MM.1S (cell line): ENCODE measurements around the gene ARHGEF11.

Experiments used
- DNase-seq: peaks from one replicate; pipeline ENCODE4 v3.0.0-alpha.2; 2015
- H2AFZ ChIP-seq: fragments of 300-600 bp; sonication (generic); 2 replicates; pipeline ENCODE4 v1.6.0; 2016; ENCODE audit warnings: antibody characterized with exemption, low read length
- H3F3A ChIP-seq: fragments of 300-600 bp; sonication (generic); 2 replicates; pipeline ENCODE4 v1.6.1; 2016; ENCODE audit warnings: mild to moderate bottlenecking, antibody characterized with exemption, low read length, moderate library complexity, mixed read lengths; ENCODE audit not compliant: insufficient read depth
- H3K27ac ChIP-seq: fragments of 300-600 bp; sonication (generic); 2 replicates; pipeline ENCODE4 v1.5.1; 2016; ENCODE audit warnings: mild to moderate bottlenecking, low read length
- H3K27me3 ChIP-seq: fragments of 300-600 bp; sonication (generic); replicated peaks from 2 replicates; pipeline ENCODE4 v1.6.0; 2016; ENCODE audit warnings: low read length; ENCODE audit not compliant: insufficient read depth
- H3K36me3 ChIP-seq: fragments of 300-600 bp; sonication (generic); replicated peaks from 2 replicates; pipeline ENCODE4 v1.6.1; 2016; ENCODE audit warnings: mild to moderate bottlenecking, low read length, mixed read lengths; ENCODE audit not compliant: insufficient read depth
- H3K4me1 ChIP-seq: fragments of 300-600 bp; sonication (generic); 2 replicates; pipeline ENCODE4 v1.6.1; 2016; ENCODE audit warnings: low read length, mixed read lengths
- H3K4me2 ChIP-seq: fragments of 300-600 bp; sonication (generic); 2 replicates; pipeline ENCODE4 v1.6.0; 2016; ENCODE audit warnings: low read depth, low read length
- H3K4me3 ChIP-seq: fragments of 300-600 bp; sonication (generic); 2 replicates; pipeline ENCODE4 v1.5.1; 2016; ENCODE audit warnings: low read length, mixed read lengths
- H3K79me2 ChIP-seq: fragments of 300-600 bp; sonication (generic); 2 replicates; pipeline ENCODE4 v1.6.1; 2016; ENCODE audit warnings: mixed run types, low read length, mixed read lengths
- H3K9ac ChIP-seq: fragments of 300-600 bp; sonication (generic); 2 replicates; pipeline ENCODE4 v1.6.1; 2016; ENCODE audit warnings: low read length, mixed read lengths
- H3K9me2 ChIP-seq: fragments of 300-600 bp; sonication (generic); replicated peaks from 2 replicates; pipeline ENCODE4 v1.6.1; 2016; ENCODE audit warnings: mild to moderate bottlenecking, low read length, mixed read lengths; ENCODE audit not compliant: insufficient read depth
- H3K9me3 ChIP-seq: fragments of 300-600 bp; sonication (generic); replicated peaks from 2 replicates; pipeline ENCODE4 v1.6.1; 2016; ENCODE audit warnings: mild to moderate bottlenecking, low read length, mixed read lengths; ENCODE audit not compliant: insufficient read depth
- H4K20me1 ChIP-seq: fragments of 300-600 bp; sonication (generic); 2 replicates; pipeline ENCODE4 v1.6.1; 2016; ENCODE audit warnings: mild to moderate bottlenecking, low read length, moderate library complexity, mixed read lengths; ENCODE audit not compliant: insufficient read depth
- EZH2 ChIP-seq: fragments of 300-600 bp; sonication (generic); optimal IDR thresholded peaks from 2 replicates; pipeline ENCODE3; 2017; ENCODE audit warnings: low read depth, mild to moderate bottlenecking, antibody characterized with exemption, low read length, mixed read lengths
- EZH2phosphoT487 ChIP-seq: fragments of 300-600 bp; sonication (generic); IDR thresholded peaks from 2 replicates; pipeline ENCODE4 v1.6.1; 2018; ENCODE audit warnings: antibody characterized with exemption, low read length
- TF ChIP-seq, protein P1 (sequence below): fragments of 300-600 bp; sonication (generic); IDR thresholded peaks from 2 replicates; pipeline ENCODE4 v1.5.1; 2016; ENCODE audit warnings: antibody characterized with exemption, low read length, mixed read lengths

The ARHGEF11 gene

DNA sequence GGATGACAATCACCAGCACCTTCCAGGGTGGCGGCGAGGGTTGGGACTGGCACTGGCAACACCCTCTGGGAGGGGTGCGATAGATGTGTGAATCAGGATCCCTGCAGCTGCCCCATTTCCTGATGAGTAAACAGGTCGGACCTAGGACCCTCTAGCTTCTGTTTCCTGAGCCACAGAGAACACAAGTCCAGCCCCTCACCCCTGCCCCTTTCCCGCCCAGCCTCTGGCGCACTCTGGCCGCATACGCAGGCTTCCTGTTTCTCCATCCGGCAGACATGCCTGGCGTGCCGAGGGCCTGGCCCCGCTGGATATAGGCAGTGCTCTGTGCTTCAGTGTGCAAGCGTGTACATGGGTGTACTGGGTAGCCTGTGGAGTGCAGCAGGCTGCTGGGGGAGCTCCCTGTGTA is 147.4 kb downstream of the ARHGEF11 start:
- no peaks in the 10 kb centered on the region for H3K9me2 ChIP-seq
- H4K20me1 ChIP-seq, result no peaks in the 10 kb centered on the region
- no peak for DNase-seq
- no peaks in the 10 kb centered on the region for H3K36me3 ChIP-seq
- H3K27me3 ChIP-seq, result peaks cover 99% of the 10 kb centered on the region
- H2AFZ ChIP-seq, result no peak overlapping the region
- H3F3A ChIP-seq, result no peaks in the 10 kb centered on the region
- H3K4me2 ChIP-seq, result no peak overlapping the region
- H3K9me3 ChIP-seq, result no peaks in the 10 kb centered on the region
- no peak overlapping the region for H3K27ac ChIP-seq
- H3K79me2 ChIP-seq, result no peaks in the 10 kb centered on the region
- H3K4me3 ChIP-seq, result no peak overlapping the region
- H3K4me1 ChIP-seq, result no peaks in the 10 kb centered on the region
- H3K9ac ChIP-seq, result no peak overlapping the region
- TF ChIP-seq, protein P1, sequence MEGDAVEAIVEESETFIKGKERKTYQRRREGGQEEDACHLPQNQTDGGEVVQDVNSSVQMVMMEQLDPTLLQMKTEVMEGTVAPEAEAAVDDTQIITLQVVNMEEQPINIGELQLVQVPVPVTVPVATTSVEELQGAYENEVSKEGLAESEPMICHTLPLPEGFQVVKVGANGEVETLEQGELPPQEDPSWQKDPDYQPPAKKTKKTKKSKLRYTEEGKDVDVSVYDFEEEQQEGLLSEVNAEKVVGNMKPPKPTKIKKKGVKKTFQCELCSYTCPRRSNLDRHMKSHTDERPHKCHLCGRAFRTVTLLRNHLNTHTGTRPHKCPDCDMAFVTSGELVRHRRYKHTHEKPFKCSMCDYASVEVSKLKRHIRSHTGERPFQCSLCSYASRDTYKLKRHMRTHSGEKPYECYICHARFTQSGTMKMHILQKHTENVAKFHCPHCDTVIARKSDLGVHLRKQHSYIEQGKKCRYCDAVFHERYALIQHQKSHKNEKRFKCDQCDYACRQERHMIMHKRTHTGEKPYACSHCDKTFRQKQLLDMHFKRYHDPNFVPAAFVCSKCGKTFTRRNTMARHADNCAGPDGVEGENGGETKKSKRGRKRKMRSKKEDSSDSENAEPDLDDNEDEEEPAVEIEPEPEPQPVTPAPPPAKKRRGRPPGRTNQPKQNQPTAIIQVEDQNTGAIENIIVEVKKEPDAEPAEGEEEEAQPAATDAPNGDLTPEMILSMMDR, result no peak
- TF ChIP-seq EZH2phosphoT487 (no peak), EZH2 (no peak)

DNA sequence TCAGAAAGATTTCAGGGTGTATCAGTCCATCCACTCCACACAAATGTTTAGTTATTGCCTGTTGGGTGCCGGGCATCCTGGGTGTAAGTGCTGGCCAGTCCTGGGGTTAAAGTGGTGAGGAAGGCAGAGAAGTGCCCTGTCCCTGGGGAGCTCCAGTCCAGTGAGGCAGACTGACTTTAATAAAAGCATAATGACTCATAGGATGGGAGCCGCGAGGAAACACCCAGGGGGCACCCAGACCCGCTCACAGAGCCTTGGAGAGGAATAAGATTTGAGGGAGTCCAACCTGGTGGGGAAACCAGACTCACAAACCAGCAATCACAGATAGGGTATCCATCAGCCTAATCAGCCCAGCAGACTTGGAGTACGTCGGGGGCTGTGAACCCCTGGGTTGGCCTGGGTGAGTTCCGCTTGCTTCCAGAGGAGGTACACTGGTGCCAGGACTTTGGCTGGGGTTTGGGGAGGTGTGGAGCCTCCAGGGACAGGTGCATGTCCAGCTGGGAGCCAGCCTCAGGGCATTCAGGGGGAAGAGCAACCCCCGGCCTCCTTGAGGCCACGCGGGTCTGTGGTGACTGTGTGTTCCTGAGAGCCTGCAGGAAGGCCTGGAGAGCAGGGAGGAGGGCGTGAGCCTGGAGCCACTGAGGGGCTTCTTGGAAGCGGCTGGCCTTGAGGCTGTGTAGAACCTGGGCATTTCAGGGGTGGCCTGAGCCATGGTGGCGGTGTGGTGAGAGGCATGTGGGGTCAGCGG is 148.3 kb downstream of the ARHGEF11 start:
- Histone ChIP-seq H2AFZ (no peak overlapping the region), H3K4me1 (no peaks in the 10 kb centered on the region), H3K27me3 (peaks cover 99% of the 10 kb centered on the region), H3F3A (no peaks in the 10 kb centered on the region), H3K4me2 (no peak overlapping the region), H3K9me3 (no peaks in the 10 kb centered on the region), H3K9ac (no peak overlapping the region), H3K9me2 (no peaks in the 10 kb centered on the region), H4K20me1 (no peaks in the 10 kb centered on the region), H3K79me2 (no peaks in the 10 kb centered on the region), H3K4me3 (no peak overlapping the region), H3K36me3 (no peaks in the 10 kb centered on the region), H3K27ac (no peak overlapping the region)
- TF ChIP-seq, protein P1, result no peak
- no peak for TF ChIP-seq EZH2phosphoT487
- no peak for TF ChIP-seq EZH2
- DNase-seq, result no peak

DNA sequence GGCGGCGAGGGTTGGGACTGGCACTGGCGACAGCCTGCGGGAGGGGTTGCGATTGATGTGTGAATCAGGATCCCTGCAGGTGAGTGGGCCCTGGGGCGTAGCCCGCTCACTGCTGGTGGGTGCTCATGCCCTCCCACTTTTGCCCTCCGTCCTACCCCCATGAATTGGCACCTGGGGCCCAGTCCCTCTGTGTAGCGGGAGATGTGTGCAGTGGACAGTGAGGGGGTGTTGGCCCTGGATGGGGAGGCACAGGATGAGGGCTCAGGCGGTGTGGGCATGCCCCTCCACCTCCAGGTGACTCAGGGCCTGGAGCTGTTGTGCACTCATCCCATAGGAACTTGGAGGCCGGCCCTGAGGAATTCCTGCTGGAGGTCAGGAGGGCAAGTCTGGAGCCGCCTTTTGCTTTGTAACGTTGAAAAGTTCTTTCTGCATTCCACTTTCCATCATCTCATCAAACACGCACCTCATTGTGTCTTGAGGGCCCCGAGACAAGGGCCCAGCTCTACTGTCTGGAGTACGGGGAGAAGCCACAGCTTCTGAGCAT is 149.0 kb downstream of the ARHGEF11 start:
- Histone ChIP-seq H4K20me1 (no peaks in the 10 kb centered on the region), H3K79me2 (no peaks in the 10 kb centered on the region), H3K27me3 (peaks cover 100% of the 10 kb centered on the region), H3K9me2 (no peaks in the 10 kb centered on the region), H2AFZ (no peak overlapping the region), H3F3A (no peaks in the 10 kb centered on the region), H3K27ac (no peak overlapping the region), H3K9me3 (no peaks in the 10 kb centered on the region), H3K4me1 (0 out of 2 replicates have a peak, but pooled peaks cover 3% of the 10 kb centered on the region), H3K4me3 (no peak overlapping the region), H3K36me3 (no peaks in the 10 kb centered on the region), H3K9ac (no peak overlapping the region), H3K4me2 (no peak overlapping the region)
- TF ChIP-seq EZH2 (no peak), EZH2phosphoT487 (no peak)
- TF ChIP-seq, protein P1, result no peak
- DNase-seq, result no peak
